GM23338 (cell line): ENCODE measurements around the gene DCAKD. TPM values are rescaled to one million over a fixed set of nuclear protein-coding genes. Genes with fewer than 3 reads are reported as not detected.

Experiments used
- ATAC-seq: fragments of 200-7000 bp; cut with Tn5 transposase; 3 replicates; pipeline ENCODE4 v1.9.1; 2020
- DNase-seq: peaks from one replicate; pipeline ENCODE4 v3.0.0-alpha.2; 2015; ENCODE audit warnings: low spot score
- H2AFZ ChIP-seq: fragments of 200-600 bp; sonication (generic); 2 replicates; pipeline ENCODE4 v1.8.0; 2016; ENCODE audit warnings: antibody characterized with exemption, mild to moderate bottlenecking, moderate library complexity
- H3F3A ChIP-seq: fragments of 200-600 bp; sonication (generic); replicated peaks from 2 replicates; pipeline ENCODE4 v1.8.0; 2017; ENCODE audit warnings: antibody characterized with exemption, mixed run types, low read depth
- H3K27ac ChIP-seq: fragments of 200-600 bp; sonication (generic); 2 replicates; pipeline ENCODE4 v1.6.1; 2016; ENCODE audit warnings: low read depth
- H3K27me3 ChIP-seq: fragments of 200-600 bp; sonication (generic); 2 replicates; pipeline ENCODE4 v1.8.0; 2016; ENCODE audit warnings: mild to moderate bottlenecking, mixed run types, moderate library complexity; ENCODE audit not compliant: insufficient read depth
- H3K36me3 ChIP-seq: fragments of 200-600 bp; sonication (generic); 2 replicates; pipeline ENCODE4 v1.8.0; 2016; ENCODE audit warnings: mild to moderate bottlenecking; ENCODE audit not compliant: insufficient read depth
- H3K4me1 ChIP-seq: fragments of 200-600 bp; sonication (generic); 2 replicates; pipeline ENCODE4 v1.8.0; 2016; ENCODE audit warnings: mild to moderate bottlenecking, moderate library complexity; ENCODE audit not compliant: insufficient read depth
- H3K4me2 ChIP-seq: fragments of 200-600 bp; sonication (generic); 2 replicates; pipeline ENCODE4 v1.7.1; 2017; ENCODE audit warnings: mixed run types
- H3K4me3 ChIP-seq: fragments of 200-600 bp; sonication (generic); 2 replicates; pipeline ENCODE4 v1.6.1; 2016; ENCODE audit warnings: mixed run types
- H3K79me2 ChIP-seq: fragments of 200-600 bp; sonication (generic); replicated peaks from 2 replicates; pipeline ENCODE4 v1.8.0; 2017; ENCODE audit warnings: mild to moderate bottlenecking; ENCODE audit not compliant: insufficient read depth
- H3K9me2 ChIP-seq: fragments of 200-600 bp; sonication (generic); 2 replicates; pipeline ENCODE4 v1.8.0; 2017; ENCODE audit not compliant: insufficient read depth
- H4K20me1 ChIP-seq: fragments of 200-600 bp; sonication (generic); replicated peaks from 2 replicates; pipeline ENCODE4 v1.8.0; 2017; ENCODE audit warnings: mild to moderate bottlenecking; ENCODE audit not compliant: insufficient read depth
- H3K27ac Mint-ChIP-seq: 2 replicates; pipeline ENCODE4 v1.8.0; 2020; ENCODE audit warnings: inconsistent platforms, mild to moderate bottlenecking, moderate library complexity, mixed read lengths
- H3K27me3 Mint-ChIP-seq: 3 replicates; pipeline ENCODE4 v1.8.0; 2022; ENCODE audit warnings: low read depth, mild to moderate bottlenecking, moderate library complexity, mixed read lengths, inconsistent platforms; ENCODE audit not compliant: insufficient read depth, poor library complexity
- H3K36me3 Mint-ChIP-seq: 3 replicates; pipeline ENCODE4 v1.8.0; 2021; ENCODE audit warnings: low read depth, mild to moderate bottlenecking, inconsistent platforms, moderate library complexity, mixed read lengths
- H3K4me1 Mint-ChIP-seq: 3 replicates; pipeline ENCODE4 v1.8.0; 2020; ENCODE audit warnings: mild to moderate bottlenecking, inconsistent platforms, mixed read lengths
- H3K4me3 Mint-ChIP-seq: 3 replicates; pipeline ENCODE4 v1.8.0; 2021; ENCODE audit warnings: moderate library complexity, mild to moderate bottlenecking, inconsistent platforms, mixed read lengths
- H3K9me3 Mint-ChIP-seq: 3 replicates; pipeline ENCODE4 v1.8.0; 2020; ENCODE audit warnings: moderate library complexity, mild to moderate bottlenecking, inconsistent platforms, mixed read lengths
- CREB1 ChIP-seq: fragments of 250-450 bp; sonication (Bioruptor Pico); IDR thresholded peaks from 2 replicates; pipeline ENCODE4 v1.5.0; 2020; ENCODE audit warnings: low read depth, mild to moderate bottlenecking, moderate library complexity
- CTCF ChIP-seq, 2 experiments: fragments of 200-600 bp in 1 of 2; sonication (generic) in 1 of 2; conservative IDR thresholded peaks; 2 replicates each; pipeline versions ENCODE4 v1.5.1 to v1.6.1; 2016 to 2017; ENCODE audit warnings: antibody characterized with exemption in 2 of 2, low read depth in 2 of 2, mild to moderate bottlenecking in 2 of 2, moderate library complexity in 1 of 2
- ETS1 ChIP-seq: IDR thresholded peaks from 2 replicates; pipeline ENCODE4 v1.6.1; 2016; ENCODE audit warnings: antibody characterized with exemption
- EZH2 ChIP-seq: fragments of 200-600 bp; sonication (generic); IDR thresholded peaks from one replicate; pipeline ENCODE4 v1.8.0; 2017; ENCODE audit warnings: antibody characterized with exemption, mild to moderate bottlenecking, low read depth; ENCODE audit not compliant: unreplicated experiment
- EZH2phosphoT487 ChIP-seq: fragments of 200-600 bp; sonication (generic); IDR thresholded peaks from one replicate; pipeline ENCODE4 v1.8.1; 2018; ENCODE audit warnings: antibody characterized with exemption; ENCODE audit not compliant: unreplicated experiment
- JUNB ChIP-seq: IDR thresholded peaks from one replicate; pipeline ENCODE4 v1.6.1; 2016; ENCODE audit warnings: antibody characterized with exemption; ENCODE audit not compliant: unreplicated experiment
- NANOG ChIP-seq: IDR thresholded peaks from 2 replicates; pipeline ENCODE4 v1.6.1; 2016; ENCODE audit warnings: antibody characterized with exemption, borderline replicate concordance
- POLR2AphosphoS5 ChIP-seq: IDR thresholded peaks from 2 replicates; pipeline ENCODE4 v1.6.1; 2016; ENCODE audit warnings: antibody characterized with exemption, low read depth
- REST ChIP-seq: IDR thresholded peaks from one replicate; pipeline ENCODE4 v1.6.1; 2018; ENCODE audit warnings: antibody characterized with exemption; ENCODE audit not compliant: unreplicated experiment
- STAT1 ChIP-seq: IDR thresholded peaks from one replicate; pipeline ENCODE4 v1.6.1; 2016; ENCODE audit warnings: antibody characterized with exemption; ENCODE audit not compliant: unreplicated experiment
- ZNF114 ChIP-seq: fragments of 250-450 bp; sonication (Bioruptor Pico); IDR thresholded peaks from 2 replicates; pipeline ENCODE4 v1.5.0; 2020; ENCODE audit warnings: mild to moderate bottlenecking, moderate library complexity
- ZNF331 ChIP-seq: fragments of 250-450 bp; sonication (Bioruptor Pico); IDR thresholded peaks from 2 replicates; pipeline ENCODE4 v1.5.0; 2020; ENCODE audit warnings: low read depth, mild to moderate bottlenecking, moderate library complexity
- ZNF462 ChIP-seq: fragments of 250-450 bp; sonication (Bioruptor Pico); IDR thresholded peaks from 2 replicates; pipeline ENCODE4 v1.5.0; 2020; ENCODE audit warnings: mild to moderate bottlenecking, moderate library complexity
- polyA plus RNA-seq: library from polyadenylated mRNA; unstranded; fragments of >200 nt; fragmentation: Nextera tagmentation; extraction: Ambion mirVana; gene quantifications from 2 replicates; pipeline ENCODE4 v1.2.1, GENCODE V29; 2016
- total RNA-seq: library from RNA; depleted of rRNA; stranded (reverse); fragments of >200 nt; shearing (Covaris generic); gene quantifications from 2 replicates; pipeline ENCODE4 v1.2.3, GENCODE V29; 2014

The DCAKD gene
- total and polyA plus RNA-seq, 2 experiments from 2014 or later: 23.7 to 57.2 TPM

- Histone ChIP-seq H3K9me2 (no peaks in the 10 kb centered on the region), H2AFZ (peak overlapping the region; percentile 96), H3F3A (0 out of 2 replicates have a peak, but pooled peaks cover 6% of the 10 kb centered on the region), H3K4me2 (peak overlapping the region; percentile 67), H3K4me3 (peak overlapping the region; percentile 11; the same call in 1 of the 2 replicates), H3K27ac (0 out of 2 replicates have a peak overlapping the region, but pooled peaks have one; percentile 66), H3K79me2 (no peaks in the 10 kb centered on the region), H4K20me1 (no peaks in the 10 kb centered on the region), H3K27me3 (no peaks in the 10 kb centered on the region), H3K4me1 (peaks cover 25% of the 10 kb centered on the region), H3K36me3 (no peaks in the 10 kb centered on the region)
- H3K27ac Mint-ChIP-seq: no peak overlapping the region
- H3K9me3 Mint-ChIP-seq: peaks cover 12% of the 10 kb centered on the region
- peaks cover 3% of the 10 kb centered on the region; the same call in 2 of the 3 replicates for H3K36me3 Mint-ChIP-seq
- H3K27me3 Mint-ChIP-seq: peaks cover 21% of the 10 kb centered on the region
- H3K4me3 Mint-ChIP-seq: no peak overlapping the region; the same call in 2 of the 3 replicates
- DNase-seq: peak; percentile 55
- TF ChIP-seq STAT1 (no peak), ZNF462 (CRISPR knock-in tag) (no peak), ETS1 (no peak), CREB1 (CRISPR knock-in tag) (no peak), POLR2AphosphoS5 (no peak), EZH2phosphoT487 (no peak), EZH2 (no peak), ZNF114 (CRISPR knock-in tag) (no peak), JUNB (no peak), CTCF (conservative IDR thresholded peaks at IDR 0.05; ENCODE audit: low read depth in 2 of 2) (no peak), ZNF331 (CRISPR knock-in tag) (no peak), NANOG (no peak), REST (no peak)
- ATAC-seq: peak; percentile 39
- peaks cover 33% of the 10 kb centered on the region for H3K4me1 Mint-ChIP-seq
Measured at GRCh38 chr17:45003877-45004276, 47.6 kb downstream of the DCAKD start.
